NCI-H2227 (cell line): ENCODE results near the gene C1QTNF3.
"Not testable (repeated sequence)": the region's sequence is repeated elsewhere in the genome, so short reads cannot be mapped to it uniquely, and the experiment has no call there.

Experiments
- DNase-seq: peaks from one replicate; lab custom pipeline; 2025; ENCODE audit not compliant: unreplicated experiment; lab: John Stamatoyannopoulos, UW

C1QTNF3 gene

GRCh38 chr5:34053133-34053532, 10.1 kb upstream of the C1QTNF3 start:
- DNase-seq: no peak

GRCh38 chr5:34051374-34051980, 8.5 kb upstream of the C1QTNF3 start:
- DNase-seq: no peak

GRCh38 chr5:34047774-34048572, 5.0 kb upstream of the C1QTNF3 start:
- no peak for DNase-seq

- no peak for DNase-seq
Observed at GRCh38 chr5:34047143-34047542, 4.1 kb upstream of the C1QTNF3 start.

GRCh38 chr5:34045996-34046395, 3.0 kb upstream of the C1QTNF3 start:
- no peak for DNase-seq

- DNase-seq: no peak
Observed at GRCh38 chr5:34045023-34045422, 2.0 kb upstream of the C1QTNF3 start.

GRCh38 chr5:34042321-34042720, 692 bp downstream of the C1QTNF3 start:
- DNase-seq: no peak

GRCh38 chr5:34041247-34041972, 1.6 kb downstream of the C1QTNF3 start:
- DNase-seq: no peak

- DNase-seq: no peak
Observed at GRCh38 chr5:34040472-34040871, 2.5 kb downstream of the C1QTNF3 start.

- no peak for DNase-seq
Observed at GRCh38 chr5:34039398-34040157, 3.4 kb downstream of the C1QTNF3 start.

GRCh38 chr5:34038838-34039237, 4.2 kb downstream of the C1QTNF3 start:
- DNase-seq: no peak

GRCh38 chr5:34038390-34038789, 4.6 kb downstream of the C1QTNF3 start:
- DNase-seq: no peak

- no peak for DNase-seq
Observed at GRCh38 chr5:34037726-34038125, 5.3 kb downstream of the C1QTNF3 start.

- no peak for DNase-seq
Observed at GRCh38 chr5:34035756-34036155, 7.3 kb downstream of the C1QTNF3 start.

GRCh38 chr5:34034534-34035327, 8.3 kb downstream of the C1QTNF3 start:
- DNase-seq: no peak

- no peak for DNase-seq
Observed at GRCh38 chr5:34031966-34032365, 11.0 kb downstream of the C1QTNF3 start.

GRCh38 chr5:34031117-34031516, 11.9 kb downstream of the C1QTNF3 start:
- no peak for DNase-seq

GRCh38 chr5:34030585-34030984, 12.4 kb downstream of the C1QTNF3 start:
- DNase-seq: not testable (repeated sequence)

- DNase-seq: no peak
Observed at GRCh38 chr5:34030048-34030447, 13.0 kb downstream of the C1QTNF3 start.

GRCh38 chr5:34028349-34028748, 14.7 kb downstream of the C1QTNF3 start:
- DNase-seq: no peak
